ENCODE results near the gene GPR18. TPM values are rescaled to one million over a fixed set of nuclear protein-coding genes. Genes with fewer than 3 reads are reported as not detected.
"Not testable (repeated sequence)": the region's sequence is repeated elsewhere in the genome, so short reads cannot be mapped to it uniquely, and the experiment has no call there.

Gene GPR18
- total and polyA plus RNA-seq, 8 donors, result 0.68 to 0.76 TPM; not detected in 6

- Histone ChIP-seq H3K4me3 (no peak overlapping the region), H3K27ac (no peak overlapping the region), H3K36me3 (peaks cover 0 to 22% (median 17%) of the 10 kb centered on the region in 4 donors), H3K4me1 (peaks cover 0 to 14% (median 4%) of the 10 kb centered on the region in 4 donors), H3K9me3 (no peaks in the 10 kb centered on the region), H3K27me3 (no peaks in the 10 kb centered on the region)
- no peak for DNase-seq
- TF ChIP-seq POLR2A (IDR thresholded peaks at IDR 0.05), result no peak
- no peak for TF ChIP-seq POLR2AphosphoS5 (IDR thresholded peaks at IDR 0.05)
- no peak for TF ChIP-seq EP300 (IDR thresholded peaks at IDR 0.05)
- no peak for TF ChIP-seq CTCF (IDR thresholded peaks at IDR 0.05)
- 82 to 91% (median 86%) methylated on average over 10 of the region's 10 CpGs for WGBS, 5 donors
- intact Hi-C loops (cut with DNase I; ENCODE audit: low total_unique reads), result no loop called here
Observed at GRCh38 chr13:99255271-99255670, 2.9 kb downstream of the GPR18 start.

- Histone ChIP-seq H3K36me3 (peaks cover 0 to 18% (median 15%) of the 10 kb centered on the region in 4 donors), H3K4me1 (peaks cover 0 to 14% (median 1%) of the 10 kb centered on the region in 4 donors), H3K27me3 (no peaks in the 10 kb centered on the region), H3K9me3 (no peaks in the 10 kb centered on the region), H3K27ac (no peak overlapping the region), H3K4me3 (no peak overlapping the region)
- WGBS, 5 donors, result 79 to 95% (median 92%) methylated on average over 14 of the region's 14 CpGs
- no peak for DNase-seq
- TF ChIP-seq POLR2AphosphoS5 (IDR thresholded peaks at IDR 0.05) (no peak), CTCF (IDR thresholded peaks at IDR 0.05) (no peak), EP300 (IDR thresholded peaks at IDR 0.05) (no peak), POLR2A (IDR thresholded peaks at IDR 0.05) (no peak)
- intact Hi-C loops (cut with DNase I; ENCODE audit: low total_unique reads), result no loop called here
Observed at GRCh38 chr13:99254830-99255229, 3.3 kb downstream of the GPR18 start.

- H3K27me3 ChIP-seq, result no peaks in the 10 kb centered on the region
- 80 to 86% (median 81%) methylated on average over 4 of the region's 4 CpGs for WGBS, 5 donors
- H3K36me3 ChIP-seq, result peaks cover 0 to 35% (median 27%) of the 10 kb centered on the region in 4 donors
- no peaks in the 10 kb centered on the region for H3K4me1 ChIP-seq
- no peak overlapping the region for H3K27ac ChIP-seq
- intact Hi-C loops (cut with DNase I; ENCODE audit: low total_unique reads), result no loop called here
- no peak for DNase-seq
- no peak for TF ChIP-seq EP300 (IDR thresholded peaks at IDR 0.05)
- TF ChIP-seq CTCF (IDR thresholded peaks at IDR 0.05), result no peak
- no peak overlapping the region for H3K4me3 ChIP-seq
- H3K9me3 ChIP-seq, result no peaks in the 10 kb centered on the region
Observed at GRCh38 chr13:99251921-99252320, 6.3 kb downstream of the GPR18 start.

GRCh38 chr13:99250982-99251825 lies 7.0 kb downstream of the GPR18 start:
- H3K9me3 ChIP-seq, result no peaks in the 10 kb centered on the region
- H3K27me3 ChIP-seq, result no peaks in the 10 kb centered on the region
- 82 to 91% (median 91%) methylated on average over 5 of the region's 5 CpGs for WGBS, 5 donors
- intact Hi-C loops (cut with DNase I; ENCODE audit: low total_unique reads), result no loop called here
- no peak for DNase-seq
- H3K4me3 ChIP-seq, result no peak overlapping the region
- H3K4me1 ChIP-seq, result no peaks in the 10 kb centered on the region
- TF ChIP-seq CTCF (IDR thresholded peaks at IDR 0.05) (no peak), POLR2AphosphoS5 (IDR thresholded peaks at IDR 0.05) (no peak), POLR2A (IDR thresholded peaks at IDR 0.05) (no peak), EP300 (IDR thresholded peaks at IDR 0.05) (no peak)
- H3K27ac ChIP-seq, result no peak overlapping the region
- H3K36me3 ChIP-seq, result peaks cover 0 to 35% (median 29%) of the 10 kb centered on the region in 4 donors

GRCh38 chr13:99249606-99250005 lies 8.6 kb downstream of the GPR18 start:
- DNase-seq; H3K27ac ChIP-seq; H3K4me1 ChIP-seq; H3K4me3 ChIP-seq; H3K9me3 ChIP-seq; H3K27me3 ChIP-seq; intact Hi-C loops (cut with DNase I; ENCODE audit: low total_unique reads): not testable (repeated sequence)
- H3K36me3 ChIP-seq, result peaks cover 0 to 36% (median 34%) of the 10 kb centered on the region in 4 donors
- 89 to 100% (median 98%) methylated on average over 2 of the region's 2 CpGs for WGBS, 5 donors

GRCh38 chr13:99249178-99249577 lies 9.0 kb downstream of the GPR18 start:
- DNase-seq; H3K27ac ChIP-seq; H3K9me3 ChIP-seq; H3K4me1 ChIP-seq; H3K27me3 ChIP-seq; intact Hi-C loops (cut with DNase I; ENCODE audit: low total_unique reads); H3K4me3 ChIP-seq: not testable (repeated sequence)
- peaks cover 0 to 36% (median 34%) of the 10 kb centered on the region in 4 donors for H3K36me3 ChIP-seq
- WGBS, 5 donors, result 92 to 100% (median 98%) methylated on average over 3 of the region's 3 CpGs

All from stomach (tissue), 9 donors.